ENCODE measurements around the gene TMEM63A. TPM values are rescaled to one million over a fixed set of nuclear protein-coding genes. Genes with fewer than 3 reads are reported as not detected.

Gene TMEM63A
- total and polyA plus RNA-seq, 2 of the 13 experiments (the other 11 are each of a cell fraction or from before 2014, with no cell fraction given), result 23.9 to 53.3 TPM

DNA sequence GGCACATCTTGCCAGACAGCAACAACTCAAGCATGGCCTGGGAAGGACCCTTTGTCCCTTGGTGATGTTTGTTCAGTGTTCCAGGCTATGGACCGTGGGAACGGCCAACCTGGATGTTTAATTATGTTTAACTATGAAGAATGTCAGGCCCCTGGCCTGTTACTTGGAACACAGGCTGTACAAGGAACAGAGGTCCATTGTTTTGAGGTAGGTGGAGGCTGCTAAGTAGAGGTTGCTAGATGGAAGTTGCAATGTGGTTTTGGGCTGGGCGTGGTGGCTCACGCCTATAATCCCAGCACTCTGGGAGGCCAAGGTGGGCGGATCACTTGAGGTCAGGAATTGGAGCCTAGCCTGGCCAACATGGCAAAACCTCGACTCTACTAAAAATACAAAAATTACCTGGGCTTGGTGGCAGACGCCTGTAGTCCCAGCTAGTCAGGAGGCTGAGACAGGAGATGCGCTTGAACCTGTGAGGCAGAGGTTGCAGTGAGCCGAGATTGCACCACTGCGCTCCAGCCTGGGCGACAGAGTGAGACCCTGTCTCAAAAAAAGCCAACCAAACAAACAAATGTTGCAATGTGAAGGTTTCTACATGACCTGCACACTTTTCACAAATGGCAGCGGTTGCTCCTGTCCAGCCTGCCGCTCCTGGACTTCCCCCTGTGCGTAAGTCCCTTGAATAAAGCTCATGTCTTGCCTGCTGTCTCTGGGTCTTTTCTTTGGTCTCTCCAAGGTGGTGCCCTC lies 9.2 kb upstream of the TMEM63A start (continued):
- TF ChIP-seq, protein P1, sequence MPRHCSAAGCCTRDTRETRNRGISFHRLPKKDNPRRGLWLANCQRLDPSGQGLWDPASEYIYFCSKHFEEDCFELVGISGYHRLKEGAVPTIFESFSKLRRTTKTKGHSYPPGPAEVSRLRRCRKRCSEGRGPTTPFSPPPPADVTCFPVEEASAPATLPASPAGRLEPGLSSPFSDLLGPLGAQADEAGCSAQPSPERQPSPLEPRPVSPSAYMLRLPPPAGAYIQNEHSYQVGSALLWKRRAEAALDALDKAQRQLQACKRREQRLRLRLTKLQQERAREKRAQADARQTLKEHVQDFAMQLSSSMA (CRISPR knock-in tag; IDR thresholded peaks at IDR 0.05), result no peak
- TF ChIP-seq SPEN (CRISPR knock-in tag; IDR thresholded peaks at IDR 0.05; ENCODE audit: low read depth) (no peak), RBM22 (optimal IDR thresholded peaks at IDR 0.05; ENCODE audit: low read length) (no peak), JUNB (CRISPR knock-in tag; IDR thresholded peaks at IDR 0.05; ENCODE audit: borderline replicate concordance) (no peak), SIX4 (CRISPR knock-in tag; IDR thresholded peaks at IDR 0.05) (no peak), CC2D1A (CRISPR knock-in tag; IDR thresholded peaks at IDR 0.05) (no peak), ZBTB3 (CRISPR knock-in tag; IDR thresholded peaks at IDR 0.05; ENCODE audit: borderline replicate concordance, low read depth) (no peak), ESRRA (CRISPR knock-in tag; IDR thresholded peaks at IDR 0.05; ENCODE audit: low read depth) (no peak), SALL2 (CRISPR knock-in tag; IDR thresholded peaks at IDR 0.05) (no peak), SMAD1 (CRISPR knock-in tag; IDR thresholded peaks at IDR 0.05; ENCODE audit: borderline replicate concordance, low read depth) (no peak), JARID2 (CRISPR knock-in tag; IDR thresholded peaks at IDR 0.05; ENCODE audit: insufficient replicate concordance) (no peak), MBD4 (IDR thresholded peaks at IDR 0.05; ENCODE audit: borderline replicate concordance, low read length) (no peak), ZMYM2 (CRISPR knock-in tag; IDR thresholded peaks at IDR 0.05) (peak; percentile 39; the same call in 1 of the 2 replicates), RBAK (CRISPR knock-in tag; IDR thresholded peaks at IDR 0.05) (no peak), MZF1 (CRISPR knock-in tag; IDR thresholded peaks at IDR 0.05; ENCODE audit: borderline replicate concordance) (no peak), MIXL1 (CRISPR knock-in tag; IDR thresholded peaks at IDR 0.05) (no peak)
- TF ChIP-seq, protein P2, sequence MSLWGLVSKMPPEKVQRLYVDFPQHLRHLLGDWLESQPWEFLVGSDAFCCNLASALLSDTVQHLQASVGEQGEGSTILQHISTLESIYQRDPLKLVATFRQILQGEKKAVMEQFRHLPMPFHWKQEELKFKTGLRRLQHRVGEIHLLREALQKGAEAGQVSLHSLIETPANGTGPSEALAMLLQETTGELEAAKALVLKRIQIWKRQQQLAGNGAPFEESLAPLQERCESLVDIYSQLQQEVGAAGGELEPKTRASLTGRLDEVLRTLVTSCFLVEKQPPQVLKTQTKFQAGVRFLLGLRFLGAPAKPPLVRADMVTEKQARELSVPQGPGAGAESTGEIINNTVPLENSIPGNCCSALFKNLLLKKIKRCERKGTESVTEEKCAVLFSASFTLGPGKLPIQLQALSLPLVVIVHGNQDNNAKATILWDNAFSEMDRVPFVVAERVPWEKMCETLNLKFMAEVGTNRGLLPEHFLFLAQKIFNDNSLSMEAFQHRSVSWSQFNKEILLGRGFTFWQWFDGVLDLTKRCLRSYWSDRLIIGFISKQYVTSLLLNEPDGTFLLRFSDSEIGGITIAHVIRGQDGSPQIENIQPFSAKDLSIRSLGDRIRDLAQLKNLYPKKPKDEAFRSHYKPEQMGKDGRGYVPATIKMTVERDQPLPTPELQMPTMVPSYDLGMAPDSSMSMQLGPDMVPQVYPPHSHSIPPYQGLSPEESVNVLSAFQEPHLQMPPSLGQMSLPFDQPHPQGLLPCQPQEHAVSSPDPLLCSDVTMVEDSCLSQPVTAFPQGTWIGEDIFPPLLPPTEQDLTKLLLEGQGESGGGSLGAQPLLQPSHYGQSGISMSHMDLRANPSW (CRISPR knock-in tag; IDR thresholded peaks at IDR 0.05; ENCODE audit: borderline replicate concordance), result no peak
- TF ChIP-seq, protein P3, sequence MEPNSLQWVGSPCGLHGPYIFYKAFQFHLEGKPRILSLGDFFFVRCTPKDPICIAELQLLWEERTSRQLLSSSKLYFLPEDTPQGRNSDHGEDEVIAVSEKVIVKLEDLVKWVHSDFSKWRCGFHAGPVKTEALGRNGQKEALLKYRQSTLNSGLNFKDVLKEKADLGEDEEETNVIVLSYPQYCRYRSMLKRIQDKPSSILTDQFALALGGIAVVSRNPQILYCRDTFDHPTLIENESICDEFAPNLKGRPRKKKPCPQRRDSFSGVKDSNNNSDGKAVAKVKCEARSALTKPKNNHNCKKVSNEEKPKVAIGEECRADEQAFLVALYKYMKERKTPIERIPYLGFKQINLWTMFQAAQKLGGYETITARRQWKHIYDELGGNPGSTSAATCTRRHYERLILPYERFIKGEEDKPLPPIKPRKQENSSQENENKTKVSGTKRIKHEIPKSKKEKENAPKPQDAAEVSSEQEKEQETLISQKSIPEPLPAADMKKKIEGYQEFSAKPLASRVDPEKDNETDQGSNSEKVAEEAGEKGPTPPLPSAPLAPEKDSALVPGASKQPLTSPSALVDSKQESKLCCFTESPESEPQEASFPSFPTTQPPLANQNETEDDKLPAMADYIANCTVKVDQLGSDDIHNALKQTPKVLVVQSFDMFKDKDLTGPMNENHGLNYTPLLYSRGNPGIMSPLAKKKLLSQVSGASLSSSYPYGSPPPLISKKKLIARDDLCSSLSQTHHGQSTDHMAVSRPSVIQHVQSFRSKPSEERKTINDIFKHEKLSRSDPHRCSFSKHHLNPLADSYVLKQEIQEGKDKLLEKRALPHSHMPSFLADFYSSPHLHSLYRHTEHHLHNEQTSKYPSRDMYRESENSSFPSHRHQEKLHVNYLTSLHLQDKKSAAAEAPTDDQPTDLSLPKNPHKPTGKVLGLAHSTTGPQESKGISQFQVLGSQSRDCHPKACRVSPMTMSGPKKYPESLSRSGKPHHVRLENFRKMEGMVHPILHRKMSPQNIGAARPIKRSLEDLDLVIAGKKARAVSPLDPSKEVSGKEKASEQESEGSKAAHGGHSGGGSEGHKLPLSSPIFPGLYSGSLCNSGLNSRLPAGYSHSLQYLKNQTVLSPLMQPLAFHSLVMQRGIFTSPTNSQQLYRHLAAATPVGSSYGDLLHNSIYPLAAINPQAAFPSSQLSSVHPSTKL (CRISPR knock-in tag; IDR thresholded peaks at IDR 0.05), result 0 out of 2 replicates have a peak, but pooled peaks have one; percentile 8
- TF ChIP-seq, protein P4, sequence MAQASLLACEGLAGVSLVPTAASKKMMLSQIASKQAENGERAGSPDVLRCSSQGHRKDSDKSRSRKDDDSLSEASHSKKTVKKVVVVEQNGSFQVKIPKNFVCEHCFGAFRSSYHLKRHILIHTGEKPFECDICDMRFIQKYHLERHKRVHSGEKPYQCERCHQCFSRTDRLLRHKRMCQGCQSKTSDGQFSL (CRISPR knock-in tag; IDR thresholded peaks at IDR 0.05), result no peak
- TF ChIP-seq, protein P5, sequence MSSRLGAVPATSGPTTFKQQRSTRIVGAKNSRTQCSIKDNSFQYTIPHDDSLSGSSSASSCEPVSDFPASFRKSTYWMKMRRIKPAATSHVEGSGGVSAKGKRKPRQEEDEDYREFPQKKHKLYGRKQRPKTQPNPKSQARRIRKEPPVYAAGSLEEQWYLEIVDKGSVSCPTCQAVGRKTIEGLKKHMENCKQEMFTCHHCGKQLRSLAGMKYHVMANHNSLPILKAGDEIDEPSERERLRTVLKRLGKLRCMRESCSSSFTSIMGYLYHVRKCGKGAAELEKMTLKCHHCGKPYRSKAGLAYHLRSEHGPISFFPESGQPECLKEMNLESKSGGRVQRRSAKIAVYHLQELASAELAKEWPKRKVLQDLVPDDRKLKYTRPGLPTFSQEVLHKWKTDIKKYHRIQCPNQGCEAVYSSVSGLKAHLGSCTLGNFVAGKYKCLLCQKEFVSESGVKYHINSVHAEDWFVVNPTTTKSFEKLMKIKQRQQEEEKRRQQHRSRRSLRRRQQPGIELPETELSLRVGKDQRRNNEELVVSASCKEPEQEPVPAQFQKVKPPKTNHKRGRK (CRISPR knock-in tag; IDR thresholded peaks at IDR 0.05), result no peak

Measured in HepG2 (cell line).